ENCODE measurements around the gene CCDC159.

DNA sequence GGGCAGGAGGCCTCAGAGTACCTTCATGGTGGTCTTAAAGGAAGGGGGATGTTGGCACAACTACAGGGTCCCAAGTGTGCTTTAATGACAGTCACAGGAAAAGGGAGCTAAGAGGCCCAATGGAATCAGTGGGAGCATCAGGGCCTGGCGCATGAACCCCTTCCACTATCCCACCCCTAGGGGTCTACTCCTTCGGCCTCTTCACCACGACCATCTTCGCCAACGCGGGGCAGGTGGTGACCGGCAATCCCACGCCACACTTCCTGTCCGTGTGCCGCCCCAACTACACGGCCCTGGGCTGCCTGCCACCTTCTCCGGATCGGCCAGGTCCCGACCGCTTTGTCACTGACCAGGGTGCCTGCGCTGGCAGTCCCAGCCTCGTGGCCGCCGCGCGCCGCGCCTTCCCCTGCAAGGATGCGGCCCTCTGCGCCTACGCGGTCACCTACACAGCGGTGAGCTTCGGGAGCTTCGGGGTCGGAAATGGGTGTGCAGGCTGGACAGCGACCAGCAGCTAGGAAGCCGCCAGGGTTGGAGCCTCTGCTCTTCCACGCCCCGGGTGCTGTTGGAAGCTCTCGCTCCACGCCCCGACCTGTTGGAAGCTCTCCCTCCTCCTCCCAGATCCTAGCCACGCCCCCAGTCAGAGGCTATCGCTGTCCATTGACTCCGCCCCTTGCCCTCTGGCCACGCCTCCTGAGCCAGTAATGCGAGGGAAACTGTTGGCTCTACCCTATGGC lies 14.9 kb downstream of the CCDC159 start:
- TF ChIP-seq, protein P1, sequence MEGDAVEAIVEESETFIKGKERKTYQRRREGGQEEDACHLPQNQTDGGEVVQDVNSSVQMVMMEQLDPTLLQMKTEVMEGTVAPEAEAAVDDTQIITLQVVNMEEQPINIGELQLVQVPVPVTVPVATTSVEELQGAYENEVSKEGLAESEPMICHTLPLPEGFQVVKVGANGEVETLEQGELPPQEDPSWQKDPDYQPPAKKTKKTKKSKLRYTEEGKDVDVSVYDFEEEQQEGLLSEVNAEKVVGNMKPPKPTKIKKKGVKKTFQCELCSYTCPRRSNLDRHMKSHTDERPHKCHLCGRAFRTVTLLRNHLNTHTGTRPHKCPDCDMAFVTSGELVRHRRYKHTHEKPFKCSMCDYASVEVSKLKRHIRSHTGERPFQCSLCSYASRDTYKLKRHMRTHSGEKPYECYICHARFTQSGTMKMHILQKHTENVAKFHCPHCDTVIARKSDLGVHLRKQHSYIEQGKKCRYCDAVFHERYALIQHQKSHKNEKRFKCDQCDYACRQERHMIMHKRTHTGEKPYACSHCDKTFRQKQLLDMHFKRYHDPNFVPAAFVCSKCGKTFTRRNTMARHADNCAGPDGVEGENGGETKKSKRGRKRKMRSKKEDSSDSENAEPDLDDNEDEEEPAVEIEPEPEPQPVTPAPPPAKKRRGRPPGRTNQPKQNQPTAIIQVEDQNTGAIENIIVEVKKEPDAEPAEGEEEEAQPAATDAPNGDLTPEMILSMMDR (IDR thresholded peaks at IDR 0.05): no peak
- TF ChIP-seq POLR2A (IDR thresholded peaks at IDR 0.05): no peak
